Suprapubic skin (tissue), 4 donors: ENCODE results near the gene ZCCHC2. TPM values are rescaled to one million over a fixed set of nuclear protein-coding genes. Genes with fewer than 3 reads are reported as not detected.

ENCODE experiments used
- DNase-seq, 2 donors: peaks; one replicate each; pipeline ENCODE4 v3.0.0-alpha.2; 2019; ENCODE audit warnings: low spot score in 2 of 2
- H3K27ac ChIP-seq: fragments of 200-600 bp; sonication (generic); one replicate; pipeline ENCODE4 v1.5.1; 2019
- H3K27me3 ChIP-seq: fragments of 200-600 bp; sonication (generic); one replicate; pipeline ENCODE4 v1.5.1; 2019
- H3K36me3 ChIP-seq: fragments of 200-600 bp; sonication (generic); one replicate; pipeline ENCODE4 v1.5.1; 2019
- H3K4me1 ChIP-seq: fragments of 200-600 bp; sonication (generic); one replicate; pipeline ENCODE4 v1.5.1; 2019
- H3K4me3 ChIP-seq: fragments of 200-600 bp; sonication (generic); one replicate; pipeline ENCODE4 v1.5.1; 2019; ENCODE audit warnings: mild to moderate bottlenecking
- H3K9me3 ChIP-seq: fragments of 200-600 bp; sonication (generic); one replicate; pipeline ENCODE4 v1.5.1; 2019
- EP300 ChIP-seq: sonication (generic); formaldehyde crosslinking; IDR thresholded peaks from one replicate; pipeline ENCODE4 v1.6.1; 2017; ENCODE audit warnings: antibody characterized with exemption
- POLR2A ChIP-seq, 2 donors: fragments of 450-650 bp; IDR thresholded peaks; one replicate each; pipeline ENCODE4 v1.6.1; 2017; ENCODE audit warnings: antibody characterized with exemption in 2 of 2, mild to moderate bottlenecking in 2 of 2, moderate library complexity in 2 of 2
- POLR2AphosphoS5 ChIP-seq, 3 donors: sonication (generic); formaldehyde crosslinking; IDR thresholded peaks; one replicate each; pipeline ENCODE4 v1.6.1; 2017; ENCODE audit warnings: antibody characterized with exemption in 3 of 3
- WGBS: methylation state at CpG from one replicate; pipeline ENCODE4 v1.1.5; 2018; 5-methylcytosine and 5-hydroxymethylcytosine counted together
- total RNA-seq, 4 donors: library from RNA; depleted of rRNA; stranded (reverse); fragments of >200 nt; gene quantifications; one replicate each; pipeline ENCODE4 v1.1.0, GENCODE V29; 2016
- TF ChIP-seq, protein P1 (sequence below), 2 donors: fragments of 200-600 bp in 1 of 2; fragments of 450-650 bp in 1 of 2; sonication (generic) in 1 of 2; IDR thresholded peaks; one replicate each; pipeline ENCODE4 v1.5.1; 2016 to 2019; ENCODE audit warnings: antibody characterized with exemption in 2 of 2, mild to moderate bottlenecking in 1 of 2, moderate library complexity in 1 of 2

The ZCCHC2 gene
- total RNA-seq, 4 donors from 2014 or later: 22.7 to 43.5 (median 32.4) TPM

DNA sequence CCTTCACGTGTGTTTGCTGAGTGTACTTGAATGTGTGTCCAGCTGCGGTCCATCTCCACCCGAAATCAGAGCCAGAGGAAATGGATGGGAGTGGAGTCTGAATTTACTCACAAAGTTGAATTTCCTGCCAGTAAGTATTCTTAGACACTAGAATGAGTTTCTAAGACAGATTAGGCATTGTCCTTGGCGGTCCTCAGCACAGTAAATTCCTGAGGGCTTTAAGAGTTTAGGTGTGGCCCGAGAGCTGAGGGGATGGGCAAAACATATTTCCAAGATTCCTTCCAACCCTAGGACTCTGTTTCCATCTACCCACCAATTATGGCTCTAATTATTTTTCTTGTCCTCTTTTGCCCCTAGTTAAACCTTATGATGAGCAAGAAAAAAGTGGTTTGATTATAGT, 102.2 kb downstream of the ZCCHC2 start:
- Histone ChIP-seq H3K27me3 (no peaks in the 10 kb centered on the region), H3K4me1 (peaks cover 3% of the 10 kb centered on the region), H3K27ac (no peak overlapping the region), H3K9me3 (no peaks in the 10 kb centered on the region), H3K36me3 (no peaks in the 10 kb centered on the region), H3K4me3 (no peak overlapping the region)
- TF ChIP-seq, protein P1, sequence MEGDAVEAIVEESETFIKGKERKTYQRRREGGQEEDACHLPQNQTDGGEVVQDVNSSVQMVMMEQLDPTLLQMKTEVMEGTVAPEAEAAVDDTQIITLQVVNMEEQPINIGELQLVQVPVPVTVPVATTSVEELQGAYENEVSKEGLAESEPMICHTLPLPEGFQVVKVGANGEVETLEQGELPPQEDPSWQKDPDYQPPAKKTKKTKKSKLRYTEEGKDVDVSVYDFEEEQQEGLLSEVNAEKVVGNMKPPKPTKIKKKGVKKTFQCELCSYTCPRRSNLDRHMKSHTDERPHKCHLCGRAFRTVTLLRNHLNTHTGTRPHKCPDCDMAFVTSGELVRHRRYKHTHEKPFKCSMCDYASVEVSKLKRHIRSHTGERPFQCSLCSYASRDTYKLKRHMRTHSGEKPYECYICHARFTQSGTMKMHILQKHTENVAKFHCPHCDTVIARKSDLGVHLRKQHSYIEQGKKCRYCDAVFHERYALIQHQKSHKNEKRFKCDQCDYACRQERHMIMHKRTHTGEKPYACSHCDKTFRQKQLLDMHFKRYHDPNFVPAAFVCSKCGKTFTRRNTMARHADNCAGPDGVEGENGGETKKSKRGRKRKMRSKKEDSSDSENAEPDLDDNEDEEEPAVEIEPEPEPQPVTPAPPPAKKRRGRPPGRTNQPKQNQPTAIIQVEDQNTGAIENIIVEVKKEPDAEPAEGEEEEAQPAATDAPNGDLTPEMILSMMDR (IDR thresholded peaks at IDR 0.05): no peak
- TF ChIP-seq EP300: no peak
- TF ChIP-seq POLR2AphosphoS5 (IDR thresholded peaks at IDR 0.05): no peak
- TF ChIP-seq POLR2A (IDR thresholded peaks at IDR 0.05): no peak
- peak in 1 of 2 donors; percentile 32 for DNase-seq
- WGBS: 46% methylated on average over 5 of the region's 5 CpGs

Other genes with a start within 250 kb of the ZCCHC2 start
- 10 to 100 TPM in 1 of 4 donors, 1 to 10 TPM in 3; 4.8 to 15.4 (median 5.9) TPM for gene TNFRSF11A, start 197.7 kb upstream of the ZCCHC2 start, total RNA-seq
- gene PHLPP1, start 192.5 kb downstream of the ZCCHC2 start, total RNA-seq: 10 to 100 TPM; 28.1 to 56.6 (median 37.1) TPM